Measurements from ENCODE around the gene TRIM50.

TRIM50 gene

DNA sequence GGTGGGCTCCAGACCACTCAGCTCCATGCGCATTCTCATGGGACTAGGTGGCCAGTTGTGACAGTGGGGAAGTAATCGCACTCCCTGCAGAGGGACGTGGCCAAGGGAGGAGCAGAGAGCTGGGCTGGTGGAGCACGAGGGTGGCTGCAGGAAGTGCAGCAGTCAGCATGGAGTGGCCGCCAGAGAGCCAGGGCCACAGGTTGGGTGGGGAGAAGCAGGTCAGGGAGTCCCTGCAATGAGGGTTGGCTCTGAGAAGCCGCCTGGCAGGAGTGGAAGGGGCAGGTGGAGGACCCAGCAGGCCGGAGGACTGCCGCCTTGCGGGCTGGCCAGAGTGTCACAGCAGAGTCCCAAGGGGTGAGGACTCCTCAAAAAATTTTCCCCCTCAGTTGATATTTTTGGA is 26.3 kb upstream of the TRIM50 start:
- Histone ChIP-seq H3K27ac (no peak overlapping the region), H3K9ac (no peak overlapping the region), H3K9me3 (ENCODE audit: control insufficient read depth, low read length) (no peaks in the 10 kb centered on the region), H3K4me1 (peaks cover 9% of the 10 kb centered on the region), H3K27me3 (ENCODE audit: control insufficient read depth, insufficient read depth, low read length) (no peaks in the 10 kb centered on the region), H3K4me2 (ENCODE audit: low read length) (no peak overlapping the region), H3K36me3 (ENCODE audit: control insufficient read depth, insufficient read depth, low read length) (no peaks in the 10 kb centered on the region), H3K4me3 (ENCODE audit: low read depth, low read length) (no peak overlapping the region), H2AFZ (no peak overlapping the region), H3K79me2 (no peaks in the 10 kb centered on the region)
- TF ChIP-seq, protein P1, sequence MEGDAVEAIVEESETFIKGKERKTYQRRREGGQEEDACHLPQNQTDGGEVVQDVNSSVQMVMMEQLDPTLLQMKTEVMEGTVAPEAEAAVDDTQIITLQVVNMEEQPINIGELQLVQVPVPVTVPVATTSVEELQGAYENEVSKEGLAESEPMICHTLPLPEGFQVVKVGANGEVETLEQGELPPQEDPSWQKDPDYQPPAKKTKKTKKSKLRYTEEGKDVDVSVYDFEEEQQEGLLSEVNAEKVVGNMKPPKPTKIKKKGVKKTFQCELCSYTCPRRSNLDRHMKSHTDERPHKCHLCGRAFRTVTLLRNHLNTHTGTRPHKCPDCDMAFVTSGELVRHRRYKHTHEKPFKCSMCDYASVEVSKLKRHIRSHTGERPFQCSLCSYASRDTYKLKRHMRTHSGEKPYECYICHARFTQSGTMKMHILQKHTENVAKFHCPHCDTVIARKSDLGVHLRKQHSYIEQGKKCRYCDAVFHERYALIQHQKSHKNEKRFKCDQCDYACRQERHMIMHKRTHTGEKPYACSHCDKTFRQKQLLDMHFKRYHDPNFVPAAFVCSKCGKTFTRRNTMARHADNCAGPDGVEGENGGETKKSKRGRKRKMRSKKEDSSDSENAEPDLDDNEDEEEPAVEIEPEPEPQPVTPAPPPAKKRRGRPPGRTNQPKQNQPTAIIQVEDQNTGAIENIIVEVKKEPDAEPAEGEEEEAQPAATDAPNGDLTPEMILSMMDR (IDR thresholded peaks at IDR 0.05) = no peak

DNA sequence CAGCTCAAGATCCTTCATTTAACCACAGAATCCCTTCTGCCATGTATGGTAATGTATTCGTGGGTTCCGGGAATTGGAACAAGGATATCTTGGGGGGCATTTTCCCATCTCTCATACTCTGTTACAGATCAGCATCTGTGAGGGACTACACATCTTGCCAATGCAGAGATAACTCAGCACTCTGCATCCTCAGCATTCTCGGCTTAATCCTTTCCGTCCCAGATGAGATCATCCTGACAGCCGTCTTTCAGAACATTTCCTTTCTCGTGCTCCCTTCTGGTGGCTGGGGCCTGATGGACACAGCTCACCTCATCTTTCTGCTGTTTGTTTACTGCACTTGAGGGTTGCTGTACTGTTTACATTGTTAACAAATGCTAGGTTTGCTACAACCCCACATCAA is 25.4 kb upstream of the TRIM50 start:
- H3K79me2 ChIP-seq = no peaks in the 10 kb centered on the region
- no peak overlapping the region for H2AFZ ChIP-seq
- no peak overlapping the region for H3K4me3 ChIP-seq (ENCODE audit: low read depth, low read length)
- H3K27ac ChIP-seq = no peak overlapping the region
- H3K27me3 ChIP-seq (ENCODE audit: control insufficient read depth, insufficient read depth, low read length) = no peaks in the 10 kb centered on the region
- H3K4me1 ChIP-seq = peaks cover 9% of the 10 kb centered on the region
- TF ChIP-seq, protein P1 (IDR thresholded peaks at IDR 0.05) = no peak
- H3K9me3 ChIP-seq (ENCODE audit: control insufficient read depth, low read length) = no peaks in the 10 kb centered on the region
- no peak overlapping the region for H3K9ac ChIP-seq
- no peak overlapping the region for H3K4me2 ChIP-seq (ENCODE audit: low read length)
- H3K36me3 ChIP-seq (ENCODE audit: control insufficient read depth, insufficient read depth, low read length) = no peaks in the 10 kb centered on the region

DNA sequence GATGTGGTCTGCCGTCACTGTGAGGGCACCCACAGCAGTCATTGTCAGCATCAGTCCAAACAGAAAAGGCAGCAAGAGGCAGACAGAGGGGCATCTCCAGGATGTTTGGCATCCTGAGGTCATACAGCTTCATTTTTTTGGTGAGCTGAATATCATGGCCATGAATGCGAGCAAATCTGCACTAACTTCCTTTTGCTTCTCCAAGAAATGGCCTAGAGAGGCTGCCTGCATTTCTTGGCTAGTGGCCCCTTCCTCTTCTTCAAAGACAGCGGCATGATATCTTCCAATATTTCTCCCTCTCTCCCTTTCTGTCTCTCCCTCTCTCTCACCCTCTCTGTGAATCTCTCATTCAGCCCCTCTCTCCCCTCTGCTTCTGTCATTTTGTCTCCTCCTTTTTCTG is 24.9 kb upstream of the TRIM50 start:
- TF ChIP-seq, protein P1 (IDR thresholded peaks at IDR 0.05) = no peak
- Histone ChIP-seq H3K27ac (no peak overlapping the region), H3K27me3 (ENCODE audit: control insufficient read depth, insufficient read depth, low read length) (no peaks in the 10 kb centered on the region), H3K36me3 (ENCODE audit: control insufficient read depth, insufficient read depth, low read length) (no peaks in the 10 kb centered on the region), H3K79me2 (no peaks in the 10 kb centered on the region), H3K9me3 (ENCODE audit: control insufficient read depth, low read length) (no peaks in the 10 kb centered on the region), H2AFZ (no peak overlapping the region), H3K4me2 (ENCODE audit: low read length) (no peak overlapping the region), H3K9ac (no peak overlapping the region), H3K4me3 (ENCODE audit: low read depth, low read length) (no peak overlapping the region), H3K4me1 (peaks cover 5% of the 10 kb centered on the region)

GRCh38 chr7:73351447-73352167 is 23.7 kb upstream of the TRIM50 start:
- TF ChIP-seq, protein P1 (IDR thresholded peaks at IDR 0.05) = no peak
- H3K27me3 ChIP-seq (ENCODE audit: control insufficient read depth, insufficient read depth, low read length) = no peaks in the 10 kb centered on the region
- H3K4me1 ChIP-seq = no peaks in the 10 kb centered on the region
- no peaks in the 10 kb centered on the region for H3K79me2 ChIP-seq
- no peak overlapping the region for H3K27ac ChIP-seq
- no peak overlapping the region for H3K9ac ChIP-seq
- no peaks in the 10 kb centered on the region for H3K36me3 ChIP-seq (ENCODE audit: control insufficient read depth, insufficient read depth, low read length)
- H2AFZ ChIP-seq = no peak overlapping the region
- H3K4me3 ChIP-seq (ENCODE audit: low read depth, low read length) = no peak overlapping the region
- no peak overlapping the region for H3K4me2 ChIP-seq (ENCODE audit: low read length)
- no peaks in the 10 kb centered on the region for H3K9me3 ChIP-seq (ENCODE audit: control insufficient read depth, low read length)
